ENCODE results near the gene GUCD1.
A peak's percentile ranks its signal among the peaks of the same experiment; 100 is the strongest.
"Not testable (repeated sequence)": the region's sequence is repeated elsewhere in the genome, so short reads cannot be mapped to it uniquely, and the experiment has no call there.

The GUCD1 gene

GRCh38 chr22:24554313-24555164, at the start of gene GUCD1:
Gene GUCD1, minus strand, starts transcription at chr22:24555138. Its CDS starts 147 bp downstream, at chr22:24554991.
- DNase-seq (ENCODE audit: low read depth), result peak; percentile 21

DNA sequence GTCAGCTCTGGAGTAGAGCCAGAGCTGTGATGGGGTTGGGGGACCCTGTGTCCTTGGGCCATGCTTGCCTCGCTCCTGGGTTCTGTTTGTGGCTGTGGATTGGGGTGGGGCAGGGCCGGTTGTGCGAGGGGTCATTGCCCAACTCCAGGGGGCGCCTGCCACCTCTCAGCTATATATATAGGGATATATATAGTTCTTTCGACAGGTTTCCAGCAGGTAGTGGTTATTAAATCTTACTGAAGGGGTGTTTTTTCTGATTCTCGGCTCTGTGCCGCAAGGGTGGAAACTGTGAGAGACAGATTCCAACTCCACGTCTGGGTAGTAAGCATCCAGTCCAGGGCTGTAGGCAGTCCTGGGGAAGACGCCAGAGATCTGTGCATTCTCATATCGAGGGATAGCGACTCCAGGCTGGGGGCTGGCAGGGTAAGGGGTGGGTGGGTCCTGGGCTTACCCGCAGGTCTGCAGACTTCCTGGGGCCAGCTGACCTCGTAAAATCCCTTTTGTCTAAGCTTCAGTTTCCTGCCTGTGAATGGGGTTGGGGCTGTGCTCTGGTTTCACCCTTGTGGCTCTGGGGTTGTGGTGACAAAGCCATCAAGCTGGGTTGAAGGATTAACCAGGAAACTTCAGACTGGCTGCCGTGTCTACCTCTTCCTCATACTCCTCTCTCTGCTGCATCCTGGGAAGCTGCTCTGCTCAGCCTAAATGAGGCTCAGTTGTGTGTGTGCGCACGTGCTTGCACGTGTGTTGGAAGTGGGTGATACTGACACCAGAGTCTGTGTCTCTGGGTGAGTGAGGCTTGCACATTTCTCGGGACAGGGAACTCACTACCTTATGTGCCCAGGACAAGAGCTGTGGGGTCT, 49.1 kb upstream of the GUCD1 start:
- DNase-seq (ENCODE audit: low read depth), result not testable (repeated sequence)

GRCh38 chr22:24602847-24603769, 48.2 kb upstream of the GUCD1 start, which contains the start of gene GGT1:
Gene GGT1, plus strand, starts transcription at chr22:24603193. Its CDS starts 7,889 bp downstream, at chr22:24611082.
- not testable (repeated sequence) for DNase-seq (ENCODE audit: low read depth)

- DNase-seq (ENCODE audit: low read depth), result not testable (repeated sequence)
Observed at GRCh38 chr22:24602105-24602749, 47.3 kb upstream of the GUCD1 start.

DNA sequence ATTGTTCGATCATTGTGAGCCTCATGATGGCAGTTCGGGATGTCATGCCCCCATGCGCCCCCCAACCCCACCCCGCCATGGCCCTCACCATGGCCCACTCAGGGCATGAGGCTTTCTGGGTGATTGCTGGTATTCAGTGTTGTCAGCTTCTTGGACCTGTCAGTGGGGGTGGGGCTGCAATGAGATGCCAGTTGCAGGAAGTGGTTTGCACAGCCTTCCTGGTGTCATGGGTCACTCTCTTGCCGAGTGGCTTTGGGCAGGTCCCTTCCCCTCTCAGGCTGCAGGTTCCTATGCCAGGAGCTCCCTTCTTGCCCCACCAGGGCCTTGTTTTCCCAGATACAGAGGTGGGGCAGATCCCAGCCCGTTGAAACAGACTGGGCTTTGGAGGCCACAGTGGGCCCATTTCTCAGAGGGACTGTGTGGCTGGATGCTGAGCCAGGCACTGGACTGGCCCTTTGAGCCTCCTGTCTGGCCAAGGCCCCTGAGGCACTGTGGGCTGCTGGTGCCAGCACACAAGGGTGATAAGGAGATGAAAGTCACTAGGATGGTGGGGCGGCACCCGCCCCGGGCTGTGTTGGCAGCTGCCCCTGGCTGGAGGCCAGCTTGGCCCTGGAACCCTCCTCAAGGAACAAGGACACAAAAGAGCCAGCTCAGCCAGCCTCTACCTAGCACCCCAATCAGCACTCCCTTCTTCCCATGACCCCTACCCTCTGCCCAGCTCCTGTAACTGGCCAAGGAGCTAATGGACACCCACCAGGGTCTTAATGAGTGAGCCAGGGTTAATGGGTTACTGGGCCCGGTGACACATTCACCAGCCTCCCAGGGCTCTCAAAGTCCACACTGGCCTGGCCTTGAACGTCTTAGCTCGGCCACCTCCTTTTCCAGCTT, 46.5 kb upstream of the GUCD1 start:
- DNase-seq (ENCODE audit: low read depth), result no peak

DNA sequence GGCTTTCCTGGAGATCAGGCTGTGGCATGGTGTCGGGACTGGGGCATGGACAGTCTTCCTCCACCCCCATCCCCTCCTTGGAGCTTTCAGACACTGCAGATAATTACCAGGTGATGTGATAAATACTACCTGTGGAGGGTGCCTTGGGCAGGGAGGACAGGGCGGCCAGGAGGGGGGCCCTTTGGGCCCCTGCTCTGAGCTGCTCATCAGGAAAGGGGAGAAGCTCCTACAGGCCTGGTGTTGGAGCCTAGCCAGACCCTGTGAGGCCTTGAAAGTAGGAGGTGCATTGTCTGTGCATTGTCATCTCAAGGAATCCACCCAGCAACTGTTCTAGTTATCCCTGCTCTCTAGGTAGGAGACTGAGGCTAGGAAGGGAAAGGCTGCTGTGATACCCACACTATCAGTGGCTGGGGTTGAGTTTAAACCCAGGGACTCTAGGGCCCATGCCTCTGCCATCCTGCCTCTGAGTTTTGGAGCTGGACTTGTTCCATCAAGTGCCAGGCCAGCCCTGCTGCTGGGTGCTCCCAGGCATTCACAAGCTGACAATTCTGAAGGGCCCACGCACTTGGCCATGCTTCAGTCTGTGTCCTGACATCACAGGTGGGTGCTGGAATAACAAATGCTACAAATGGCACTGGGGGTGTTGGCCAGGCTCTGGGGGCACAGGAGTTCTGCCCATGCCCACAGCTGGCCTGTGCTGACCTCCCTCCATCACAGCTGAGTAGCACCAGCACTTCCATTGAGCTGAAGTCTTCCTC, 45.2 kb upstream of the GUCD1 start:
- not testable (repeated sequence) for DNase-seq (ENCODE audit: low read depth)

DNA sequence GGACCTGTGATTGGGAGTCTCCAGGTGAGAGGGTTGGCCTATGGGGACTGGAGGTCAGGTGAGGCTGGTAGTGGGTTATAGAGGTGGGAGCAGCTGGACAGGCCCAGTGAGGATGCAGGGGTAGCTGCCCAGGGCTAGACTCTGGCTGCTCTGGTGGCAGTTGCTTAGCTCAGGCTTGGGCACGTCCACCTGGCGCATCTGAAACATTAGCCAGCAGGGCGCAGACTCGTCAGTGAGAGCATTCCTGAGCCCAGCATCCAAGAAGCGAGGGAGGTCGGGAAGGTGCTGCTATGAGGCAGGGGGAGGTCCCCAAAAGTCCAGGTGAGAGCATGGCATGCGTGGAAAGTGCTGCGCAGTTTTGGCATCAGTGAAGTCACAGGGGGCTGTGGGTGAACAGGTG, 44.6 kb upstream of the GUCD1 start:
- DNase-seq (ENCODE audit: low read depth), result no peak

DNA sequence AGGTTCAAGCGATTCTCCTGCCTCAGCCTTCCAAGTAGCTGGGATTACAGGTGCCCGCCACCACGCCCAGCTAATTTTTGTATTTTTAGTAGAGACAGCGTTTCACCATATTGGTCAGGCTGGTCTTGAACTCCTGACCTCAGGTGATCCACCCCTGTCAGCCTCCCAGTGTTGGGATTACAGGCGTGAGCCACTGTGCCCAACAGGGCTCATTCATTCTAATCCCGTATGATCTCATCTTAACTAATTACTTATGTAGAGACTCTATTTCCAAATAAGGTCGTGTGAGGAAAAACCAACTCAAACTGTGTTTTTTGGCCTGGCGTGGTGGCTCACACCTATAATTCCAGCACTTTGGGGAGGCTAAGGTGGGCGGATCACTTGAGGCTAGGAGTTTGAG, 42.1 kb upstream of the GUCD1 start:
- not testable (repeated sequence) for DNase-seq (ENCODE audit: low read depth)

GRCh38 chr22:24595863-24596262, 40.9 kb upstream of the GUCD1 start:
- no peak for DNase-seq (ENCODE audit: low read depth)

- DNase-seq (ENCODE audit: low read depth), result no peak
Observed at GRCh38 chr22:24595228-24595627, 40.3 kb upstream of the GUCD1 start.

DNA sequence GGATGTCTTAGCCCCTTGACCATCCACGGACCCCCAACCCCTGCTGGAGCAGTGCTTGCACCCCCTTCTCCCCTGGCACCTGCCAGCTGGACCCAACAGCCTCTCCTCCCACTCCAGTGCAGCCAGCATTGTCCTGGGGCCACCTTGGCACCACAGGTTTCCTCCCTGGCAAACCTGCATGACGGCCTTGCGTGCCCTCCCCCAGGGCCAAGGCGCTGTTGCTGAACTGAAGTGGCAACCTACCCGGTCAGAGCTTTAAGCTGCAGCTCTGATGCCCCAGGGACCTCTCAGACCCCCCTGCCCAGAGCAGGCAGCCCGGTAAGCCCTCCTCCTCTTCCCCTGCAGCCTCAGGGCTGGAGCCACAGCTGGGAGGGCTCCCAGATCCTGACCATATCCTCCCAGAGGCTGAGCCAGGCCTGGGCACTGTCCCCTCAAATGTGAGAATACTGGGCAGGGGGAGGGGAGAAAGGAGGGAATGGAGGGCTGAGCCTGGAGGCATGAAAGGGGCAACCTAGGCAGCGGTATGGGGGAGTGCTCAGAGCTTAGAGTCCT, 39.7 kb upstream of the GUCD1 start:
- no peak for DNase-seq (ENCODE audit: low read depth)

GRCh38 chr22:24593836-24594568, 39.1 kb upstream of the GUCD1 start:
- DNase-seq (ENCODE audit: low read depth), result no peak

- DNase-seq (ENCODE audit: low read depth), result not testable (repeated sequence)
Observed at GRCh38 chr22:24593559-24593835, 38.6 kb upstream of the GUCD1 start.

GRCh38 chr22:24592851-24593558, 38.1 kb upstream of the GUCD1 start, which contains the start of gene LRRC75B:
Gene LRRC75B, minus strand, starts transcription at chr22:24593073. Its CDS starts 34 bp downstream, at chr22:24593039.
- DNase-seq (ENCODE audit: low read depth), result no peak

DNA sequence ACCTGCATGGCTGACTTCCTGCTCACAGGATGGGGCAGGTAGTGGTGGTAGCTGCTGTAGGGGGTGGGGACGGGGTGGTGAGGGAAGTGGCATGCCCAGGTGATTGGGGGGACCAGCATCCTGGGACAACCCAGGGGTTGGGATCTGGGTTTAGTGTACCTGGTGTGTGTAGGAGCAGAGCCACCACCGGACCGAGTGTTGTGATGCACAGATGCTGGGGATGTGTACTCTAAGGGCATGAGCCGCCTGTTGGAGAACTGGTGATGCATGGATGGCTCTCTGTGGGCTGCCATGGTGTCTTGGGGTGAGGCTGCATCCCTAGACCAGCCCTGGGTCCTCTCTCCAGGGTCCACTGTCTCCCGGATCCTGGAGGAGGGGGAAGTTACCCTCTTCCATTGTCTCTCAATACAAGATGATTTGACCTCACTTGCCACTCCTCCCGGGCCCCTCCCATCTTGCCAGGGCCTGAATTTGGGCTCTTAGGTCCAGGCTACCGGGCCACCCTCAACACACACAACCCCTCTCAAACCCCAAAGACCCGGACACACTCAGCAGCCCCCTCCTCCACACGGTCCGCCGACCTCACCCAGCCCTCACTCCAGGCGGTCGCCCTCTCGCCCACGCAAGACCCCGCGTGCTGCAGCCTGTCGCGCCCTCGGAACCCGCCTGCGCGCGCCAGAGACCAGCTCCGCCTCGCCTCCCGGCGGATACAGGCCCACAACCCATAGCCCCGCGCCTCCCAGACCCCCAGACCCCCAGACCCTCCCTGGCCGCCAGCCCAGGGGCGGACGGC, 37.3 kb upstream of the GUCD1 start:
- DNase-seq (ENCODE audit: low read depth), result no peak

DNA sequence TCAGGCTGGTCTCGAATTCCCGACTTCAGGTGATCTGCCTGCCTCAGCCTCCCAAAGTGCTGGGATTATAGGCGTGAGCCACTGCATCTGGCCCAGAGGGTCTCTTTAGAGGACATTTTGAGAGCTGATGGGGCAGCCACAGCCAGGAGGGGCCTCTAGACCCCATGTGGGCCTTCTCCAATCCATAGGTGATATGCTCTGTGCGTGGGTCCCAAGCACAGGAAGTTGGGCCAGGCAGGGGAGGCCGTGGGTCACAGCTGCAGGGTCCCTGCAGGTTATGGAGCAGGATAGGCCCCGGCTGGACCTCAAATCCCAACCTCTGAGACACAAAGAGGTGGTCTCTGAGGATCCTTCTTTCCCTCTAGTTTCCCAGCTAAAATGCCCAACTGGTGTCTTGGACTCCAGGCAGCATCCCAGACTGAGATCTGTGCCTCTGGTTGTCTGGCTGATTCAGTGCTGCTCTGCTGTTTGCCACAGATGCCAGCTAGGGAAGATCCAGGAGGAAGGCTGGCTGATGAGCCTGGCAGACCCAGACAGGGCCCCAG, 36.4 kb upstream of the GUCD1 start:
- no peak for DNase-seq (ENCODE audit: low read depth)

Measured in activated T-cell treated with anti-CD3 and anti-CD28 coated beads for 24 hours (primary cell).